GM21515 (cell line): ENCODE results near the gene LENG9.

ENCODE experiments used
- ATAC-seq: cut with Tn5 transposase; IDR thresholded peaks from one replicate; pipeline ENCODE4 v1.9.1; 2021; ENCODE audit not compliant: unreplicated experiment

Gene LENG9

DNA sequence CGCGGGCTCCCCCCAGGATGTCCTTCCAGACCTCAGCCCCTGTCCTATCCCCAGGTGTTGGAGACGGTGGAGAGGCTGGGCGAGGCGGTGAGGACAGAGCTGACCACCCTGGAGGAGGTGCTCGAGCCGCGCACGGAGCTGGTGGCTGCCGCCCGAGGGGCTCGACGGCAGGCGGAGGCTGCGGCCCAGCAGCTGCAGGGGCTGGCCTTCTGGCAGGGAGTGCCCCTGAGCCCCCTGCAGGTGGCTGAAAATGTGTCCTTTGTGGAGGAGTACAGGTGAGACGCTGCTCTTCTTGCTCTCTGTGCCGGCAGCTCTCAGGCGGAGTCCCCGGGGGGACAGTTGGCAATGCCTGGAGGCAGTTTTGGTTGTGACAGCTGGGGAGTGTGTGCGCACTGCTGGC, 41.4 kb downstream of the LENG9 start:
- ATAC-seq = no peak

DNA sequence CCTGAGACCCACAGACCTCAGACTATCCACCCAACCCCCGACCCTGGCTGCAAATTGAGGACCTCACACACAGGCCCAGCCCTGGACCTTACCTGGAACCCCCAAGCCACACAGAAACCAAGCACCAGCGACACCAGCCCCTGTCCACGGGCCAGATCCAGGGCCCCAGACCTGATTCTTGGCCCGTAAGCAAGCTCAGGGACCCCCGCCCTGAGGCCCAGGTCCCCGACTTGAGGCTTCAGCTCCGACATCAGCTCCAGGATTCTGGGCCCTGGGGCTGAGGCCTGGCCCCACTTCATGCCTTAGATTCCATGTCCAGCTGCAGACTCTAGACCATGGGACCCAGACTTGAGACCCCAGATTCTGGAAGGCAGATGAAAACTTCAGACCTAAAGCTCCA, 42.1 kb downstream of the LENG9 start:
- ATAC-seq = no peak

DNA sequence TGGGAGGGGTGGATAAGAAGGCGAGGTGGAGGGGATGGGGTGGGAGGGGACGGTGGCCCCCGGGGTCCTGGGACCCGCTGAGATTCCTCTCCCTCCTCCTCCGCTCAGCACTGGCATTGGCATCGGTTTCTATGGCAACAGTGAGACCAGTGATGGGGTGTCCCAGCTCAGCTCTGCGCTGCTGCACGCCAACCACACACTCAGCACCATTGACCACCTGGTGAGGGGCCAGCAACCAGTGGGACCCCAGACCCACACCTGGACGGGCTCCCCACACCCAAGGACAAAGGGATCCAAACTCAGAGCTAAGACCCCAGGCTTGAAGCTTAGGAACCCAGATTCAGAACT, 42.4 kb downstream of the LENG9 start:
- no peak for ATAC-seq

DNA sequence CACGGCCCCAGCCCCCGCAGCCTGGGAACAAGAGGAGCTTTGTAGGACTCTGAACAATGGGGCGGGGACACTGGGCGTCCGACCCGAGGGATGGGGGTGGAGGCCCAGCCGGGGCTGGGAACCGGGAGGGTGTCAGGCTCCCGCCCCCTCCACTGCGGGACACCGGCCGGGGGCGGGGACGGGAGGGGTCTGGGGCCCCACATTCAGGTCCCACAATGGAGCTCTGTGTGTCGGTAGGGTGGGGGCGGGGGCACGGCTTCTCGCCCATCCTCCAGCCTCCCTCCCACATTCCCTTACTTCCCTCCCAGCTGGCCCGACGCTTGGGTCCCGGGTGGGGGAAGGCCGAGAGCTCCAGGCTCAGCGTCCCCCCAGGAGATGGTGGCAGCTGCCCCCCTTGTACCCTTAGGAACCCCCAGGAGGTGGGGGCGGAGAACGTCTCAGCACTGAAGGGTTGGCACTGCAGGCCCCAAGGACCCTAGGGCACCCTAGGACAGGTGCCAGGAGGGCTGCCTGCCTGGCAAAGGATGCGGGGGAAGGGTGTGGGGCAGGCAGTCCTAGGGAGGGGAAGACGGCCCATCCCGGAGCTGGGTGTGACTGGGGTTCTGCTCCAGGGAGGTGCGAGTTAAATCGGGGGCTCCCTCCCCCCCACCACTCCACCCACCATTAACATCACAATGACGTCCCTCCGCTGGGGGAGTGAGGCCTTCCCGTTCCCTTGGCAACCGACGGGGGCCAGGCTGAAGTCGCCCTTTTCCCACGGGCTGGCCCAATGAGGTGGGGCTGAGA, 43.0 kb downstream of the LENG9 start:
- no peak for ATAC-seq

DNA sequence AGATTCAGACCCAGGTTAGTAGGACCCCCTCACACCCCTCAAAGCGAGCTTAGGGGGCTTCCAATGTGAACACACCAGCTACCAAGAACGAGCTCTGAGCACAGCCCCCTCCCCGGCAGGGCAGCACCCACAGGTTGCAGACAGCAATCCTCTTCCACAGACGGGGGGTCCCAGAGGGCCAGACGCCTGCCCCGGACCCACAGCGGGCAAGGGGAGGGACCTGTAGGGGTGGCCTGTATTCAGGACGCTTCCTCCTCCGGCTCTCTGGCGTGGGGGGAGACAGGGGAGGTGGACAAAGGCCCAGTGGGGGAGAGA, 43.6 kb downstream of the LENG9 start:
- no peak for ATAC-seq

DNA sequence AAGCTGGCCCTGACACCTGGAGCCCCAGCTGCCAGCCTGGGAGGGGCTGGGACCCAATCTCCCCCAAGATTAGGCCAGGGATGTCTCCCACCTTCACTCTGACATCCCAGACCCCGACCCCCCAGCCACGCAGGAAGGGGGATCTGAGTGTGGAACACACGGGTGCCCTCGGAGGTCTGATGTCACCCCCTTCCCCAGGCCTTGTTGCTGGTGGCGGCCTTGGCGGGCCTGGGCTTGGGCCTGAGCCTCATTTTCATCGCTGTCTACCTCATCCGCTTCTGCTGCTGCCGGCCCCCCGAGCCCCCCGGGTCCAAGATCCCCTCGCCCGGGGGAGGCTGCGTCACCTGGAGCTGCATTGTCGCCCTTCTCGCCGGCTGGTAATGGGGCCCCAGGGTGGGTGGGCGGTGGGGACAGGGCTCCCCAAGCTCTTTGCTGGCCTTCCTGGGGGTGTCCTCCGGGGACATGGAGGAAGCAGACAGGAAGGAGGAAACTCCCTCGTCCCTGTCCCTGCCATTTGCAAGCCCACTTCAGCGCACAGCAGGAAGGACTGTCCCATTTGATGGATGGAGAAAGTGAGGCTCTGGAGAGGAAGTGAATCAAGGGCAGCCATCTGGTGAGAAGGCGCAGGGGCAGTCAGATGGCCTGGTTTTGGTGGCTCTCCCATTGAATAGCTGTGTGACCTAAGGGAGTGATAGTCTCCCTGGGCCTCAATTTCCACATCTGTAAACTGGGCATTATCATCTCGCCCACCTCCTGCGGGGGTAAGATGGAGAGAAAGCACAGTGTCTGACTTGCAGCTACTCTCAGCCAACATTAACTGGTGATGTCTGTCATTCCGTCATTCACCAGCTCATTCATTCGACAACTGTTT, 44.4 kb downstream of the LENG9 start:
- no peak for ATAC-seq

DNA sequence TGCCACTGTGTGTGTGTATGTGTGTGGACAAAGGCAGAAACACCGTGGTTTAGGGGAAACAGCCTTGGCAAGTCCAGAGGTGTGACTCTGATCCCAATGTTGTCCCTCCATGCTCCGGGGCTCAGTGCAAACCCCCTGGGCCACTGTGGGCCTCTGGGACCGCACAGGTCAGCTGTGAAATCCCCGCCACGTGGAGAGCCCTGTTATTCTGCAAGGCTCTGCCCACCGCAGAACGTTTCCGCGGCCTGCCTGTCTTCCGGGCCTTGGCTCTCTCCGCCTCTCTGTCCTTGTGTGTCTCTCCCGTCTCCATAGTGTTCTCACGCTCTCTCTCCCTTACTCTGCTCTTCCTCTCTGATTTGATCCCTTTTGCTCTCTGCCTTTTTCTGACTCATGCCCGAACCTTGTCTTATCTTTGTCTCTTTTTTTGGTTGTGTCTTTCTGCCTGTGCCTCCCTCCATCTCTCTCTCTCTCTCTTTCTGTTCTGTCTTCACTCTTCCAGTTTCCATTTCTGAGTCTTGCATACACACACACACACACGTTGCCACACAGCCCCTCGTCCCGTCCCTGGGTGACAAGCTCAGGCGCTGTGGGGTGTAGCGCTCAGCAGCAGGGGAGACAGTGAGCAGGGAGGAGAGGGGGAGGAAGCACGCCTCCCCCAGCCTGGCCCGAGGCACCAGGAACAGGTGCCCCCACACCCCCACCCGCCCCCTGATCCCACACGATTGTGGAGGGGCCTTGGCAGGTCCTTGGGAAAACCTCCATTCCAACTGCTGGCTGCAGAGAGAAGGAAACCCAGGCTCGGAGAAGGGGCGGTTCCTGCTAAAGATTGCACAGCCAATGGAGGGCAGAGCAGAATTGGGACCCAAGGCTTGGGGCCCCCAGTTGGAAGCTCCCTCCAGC, 45.3 kb downstream of the LENG9 start:
- ATAC-seq = no peak

DNA sequence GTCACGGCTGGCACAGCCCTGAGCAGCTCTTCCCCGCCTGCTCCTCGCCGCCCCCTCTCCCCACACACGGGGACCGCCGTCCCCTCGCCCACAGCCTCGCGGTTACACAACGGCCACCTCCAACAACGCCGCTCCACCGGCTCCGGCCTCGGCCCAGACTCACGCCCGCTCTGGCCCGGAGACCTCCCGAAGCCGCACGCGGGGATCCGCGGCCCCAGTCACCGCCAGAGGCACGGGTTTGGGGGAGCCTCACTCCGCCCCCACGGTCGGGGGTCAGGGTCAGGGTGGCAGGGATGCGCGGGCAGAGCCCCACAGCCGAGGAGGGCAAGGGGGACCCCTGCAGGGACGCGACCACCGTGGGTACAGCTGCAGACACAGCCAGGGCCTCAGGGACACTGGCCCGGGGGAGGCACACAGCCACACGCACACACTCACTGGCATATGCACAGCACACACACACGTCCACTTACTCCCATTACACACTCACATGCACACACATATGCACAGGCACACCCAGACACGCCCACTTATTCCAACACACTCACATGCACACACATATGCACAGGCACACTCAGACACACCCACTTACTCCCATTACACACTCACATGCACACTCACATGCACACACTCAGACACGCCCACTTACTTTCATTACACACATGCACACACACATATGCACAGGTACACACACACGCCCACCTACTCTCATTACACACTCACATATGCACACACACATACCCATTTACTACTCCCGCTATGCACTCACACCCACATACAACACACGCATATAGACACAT, 46.7 kb downstream of the LENG9 start:
- ATAC-seq = no peak

DNA sequence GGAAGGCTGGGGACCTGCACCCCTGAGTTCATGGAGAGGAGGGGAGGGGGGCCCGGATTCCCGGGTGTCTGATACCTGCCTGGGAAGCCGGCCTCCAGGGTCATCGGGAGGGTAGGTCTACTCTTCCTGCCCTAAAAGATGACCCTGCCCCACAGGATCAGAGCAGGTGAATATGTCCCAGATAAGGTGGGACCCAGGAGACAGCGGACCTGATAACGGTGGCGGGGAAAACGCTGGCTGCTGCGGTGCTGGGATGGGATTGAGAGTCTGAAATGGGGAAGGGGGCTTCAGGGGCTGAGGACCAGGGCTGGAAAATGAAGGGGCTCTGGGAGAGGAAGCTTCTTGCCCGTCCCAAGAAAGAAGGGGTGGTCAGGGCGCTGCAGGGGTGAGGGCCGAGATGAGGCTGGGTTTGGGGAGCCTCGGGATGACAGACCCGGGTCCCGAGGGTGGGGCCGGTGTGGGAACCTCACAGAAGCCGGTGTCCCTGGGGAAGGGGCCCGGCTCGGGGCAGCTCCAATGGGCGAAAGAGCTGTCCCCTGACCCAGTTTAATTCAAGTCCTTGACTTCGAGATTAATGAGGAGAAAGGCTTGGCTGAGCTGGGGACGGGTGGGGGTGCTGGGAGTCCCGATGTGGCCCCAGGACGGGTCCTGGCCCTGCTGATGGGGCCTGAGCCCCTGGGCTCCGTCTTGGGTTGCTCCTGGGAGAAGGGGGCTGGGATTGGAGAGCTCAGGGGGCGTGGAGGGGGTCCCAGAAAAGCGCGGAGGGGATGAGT, 47.5 kb downstream of the LENG9 start:
- ATAC-seq = no peak

DNA sequence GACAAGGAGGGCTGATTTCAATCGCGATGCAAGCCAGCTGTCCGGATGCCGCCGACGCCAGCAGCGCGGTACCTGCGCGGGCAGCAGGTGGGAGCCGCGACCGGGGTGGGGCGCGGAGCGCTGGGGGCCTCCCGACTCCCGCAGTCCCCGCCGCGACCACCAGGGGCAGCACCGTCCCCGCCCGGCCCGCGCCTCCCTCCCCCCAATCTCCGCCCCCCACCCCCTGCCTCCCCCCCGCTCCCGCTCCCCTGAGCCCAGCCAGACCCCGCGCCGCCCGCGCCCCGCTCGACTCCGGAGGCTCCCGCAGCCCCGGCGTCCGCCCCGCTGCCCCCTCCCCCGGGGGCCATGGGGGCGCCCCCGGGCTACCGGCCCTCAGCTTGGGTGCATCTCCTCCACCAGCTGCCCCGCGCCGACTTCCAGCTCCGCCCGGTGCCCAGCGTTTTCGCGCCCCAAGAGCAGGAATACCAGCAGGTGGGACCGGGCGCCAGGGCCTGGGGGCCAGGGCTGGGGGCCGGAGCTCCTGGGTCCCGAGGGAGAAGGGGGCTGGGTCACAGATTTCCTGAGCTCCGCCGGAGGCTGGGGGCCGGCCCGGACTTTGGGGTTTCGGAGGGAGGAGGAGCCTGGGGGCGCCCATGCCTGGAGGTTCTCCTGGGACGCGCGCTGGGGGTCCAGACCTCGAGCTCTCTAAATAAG, 48.2 kb downstream of the LENG9 start, which contains the start of gene TTYH1:
TTYH1 (plus strand) TSS at position 257 of the 693 bp plus-strand sequence; CDS start at position 346, 89 bp downstream.
- ATAC-seq = no peak

DNA sequence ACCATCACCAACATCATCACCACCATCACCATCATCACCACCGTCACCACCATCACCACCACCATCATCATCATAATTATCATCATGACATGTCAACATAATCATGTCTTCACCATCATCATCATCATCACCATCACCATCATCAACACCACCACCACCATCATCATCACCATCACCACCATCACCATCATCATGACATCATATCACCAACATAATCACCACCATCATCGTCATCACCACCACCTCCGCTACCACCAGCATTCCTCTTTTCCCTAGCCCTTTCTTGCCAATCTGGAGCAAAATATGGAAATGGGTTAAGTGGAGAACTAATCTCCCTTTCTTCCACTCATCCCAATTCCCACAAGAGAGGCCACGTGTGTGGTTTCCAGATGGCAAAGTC, 49.4 kb downstream of the LENG9 start:
- no peak for ATAC-seq

DNA sequence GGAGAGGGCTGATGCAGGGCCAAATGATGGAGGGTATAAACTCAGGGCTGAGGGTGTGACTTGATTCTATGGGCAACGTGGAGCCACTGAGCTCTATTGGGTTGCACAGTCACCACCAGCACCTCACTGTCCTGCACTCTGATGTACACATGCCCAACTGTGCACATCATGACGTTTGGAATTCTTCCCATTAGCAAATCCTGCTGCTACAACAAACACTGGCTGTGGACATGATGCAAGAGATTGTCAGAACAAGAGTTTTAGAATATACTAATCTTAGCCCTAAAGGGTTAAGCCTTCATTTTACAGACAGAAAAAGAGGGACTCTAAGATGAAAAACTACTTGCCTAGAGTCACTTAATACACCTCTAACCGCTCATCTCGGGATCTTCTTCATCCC, 50.7 kb downstream of the LENG9 start:
- no peak for ATAC-seq
